Smooth muscle cell of the brain vasculature (primary cell): Measurements from ENCODE around the gene TRPT1.

Source experiments
- DNase-seq: peaks from one replicate; pipeline ENCODE4 v3.0.0-alpha.2; 2012; ENCODE audit warnings: low read depth, low spot score

Gene TRPT1

DNA sequence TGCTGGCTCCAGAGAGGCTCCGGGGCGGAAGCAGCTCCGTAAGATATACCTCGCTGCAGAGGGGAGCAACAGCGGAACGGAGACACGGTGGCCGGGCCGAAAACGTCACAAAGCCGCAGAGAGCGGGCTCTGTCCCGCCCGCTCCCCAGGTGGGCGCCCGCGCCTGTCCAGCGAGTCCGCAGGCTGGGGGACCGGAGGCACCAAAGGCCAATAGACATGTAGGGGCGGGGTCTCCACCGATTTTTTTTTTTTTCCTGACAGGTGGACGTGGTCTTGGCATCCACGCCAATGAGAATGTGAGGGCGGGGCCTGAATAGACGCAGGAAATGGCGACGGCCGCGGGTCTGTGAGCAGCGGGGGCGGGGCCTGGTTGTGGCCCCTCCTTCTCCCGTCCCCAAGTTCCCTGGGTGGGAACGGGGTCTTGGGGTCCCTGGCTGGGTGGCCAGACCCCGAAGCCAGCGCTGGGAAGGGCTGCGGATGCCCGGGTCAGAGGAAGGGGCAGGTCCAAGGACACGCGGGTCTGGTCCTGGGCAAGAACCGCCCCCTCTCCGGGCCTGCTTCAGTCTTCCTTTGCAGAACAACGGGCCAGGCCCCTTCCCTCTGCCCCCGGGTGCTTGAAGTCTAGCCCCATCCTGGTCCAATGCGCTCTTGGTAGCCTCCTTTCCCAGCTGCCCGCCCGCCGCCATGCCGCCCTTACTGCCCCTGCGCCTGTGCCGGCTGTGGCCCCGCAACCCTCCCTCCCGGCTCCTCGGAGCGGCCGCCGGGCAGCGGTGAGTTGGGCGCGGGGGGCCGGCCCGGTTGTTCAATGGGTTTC lies 4.4 kb upstream of the TRPT1 start, which contains the start of gene DNAJC4:
Gene DNAJC4, plus strand, starts transcription at position 378 of the 814 bp plus-strand sequence. Its CDS starts 307 bp downstream, at position 685.
- peak; percentile 76 for DNase-seq

DNA sequence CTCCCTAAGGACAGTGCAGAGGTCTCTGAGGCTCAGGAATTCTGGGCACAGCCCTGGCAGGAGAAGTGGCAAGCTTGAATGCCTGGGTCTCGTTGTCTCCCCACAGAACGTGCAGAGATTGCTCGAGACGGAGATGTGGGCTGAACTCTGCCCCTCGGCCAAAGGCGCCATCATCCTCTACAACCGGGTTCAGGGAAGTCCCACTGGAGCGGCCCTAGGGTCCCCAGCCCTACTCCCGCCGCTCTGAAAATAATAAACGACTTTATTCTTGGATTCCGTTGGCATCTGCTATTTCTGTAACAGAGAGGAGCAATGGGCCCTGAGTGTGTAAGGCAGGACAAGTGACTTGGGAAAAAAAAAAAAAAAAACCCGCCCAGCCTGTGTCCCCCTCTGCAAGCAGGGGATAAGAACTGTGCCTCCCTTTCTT lies 3.8 kb upstream of the TRPT1 start:
- DNase-seq: no peak

- no peak for DNase-seq
These were observed 3.2 kb upstream of the TRPT1 start for GRCh38 chr11:64229090-64229743.

GRCh38 chr11:64227405-64227956 lies 1.5 kb upstream of the TRPT1 start:
- DNase-seq: no peak

GRCh38 chr11:64226507-64227051 lies 593 bp upstream of the TRPT1 start:
- DNase-seq: no peak

GRCh38 chr11:64224891-64225607 lies 937 bp downstream of the TRPT1 start:
- DNase-seq: no peak

- no peak for DNase-seq
These were observed 1.7 kb downstream of the TRPT1 start for GRCh38 chr11:64224151-64224890.

GRCh38 chr11:64223001-64223651 lies 2.9 kb downstream of the TRPT1 start:
- no peak for DNase-seq

DNA sequence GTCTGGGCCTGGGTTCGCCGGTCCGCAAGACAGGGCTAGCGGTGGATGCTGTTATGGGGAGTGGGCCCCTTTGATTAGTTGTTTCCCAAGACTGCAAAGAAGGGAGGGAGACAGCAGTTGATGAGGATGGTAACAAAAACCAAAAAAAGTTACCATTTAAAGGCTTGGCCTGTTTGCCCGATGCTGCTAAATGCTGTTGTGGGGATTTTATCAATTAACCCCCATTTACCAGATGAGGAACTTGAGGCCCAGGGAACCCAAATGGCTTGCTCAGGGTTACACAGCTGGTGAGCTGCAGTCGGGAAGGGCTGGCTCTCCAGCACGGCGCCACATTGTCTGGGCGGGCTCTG lies 3.4 kb downstream of the TRPT1 start:
- DNase-seq: no peak

DNA sequence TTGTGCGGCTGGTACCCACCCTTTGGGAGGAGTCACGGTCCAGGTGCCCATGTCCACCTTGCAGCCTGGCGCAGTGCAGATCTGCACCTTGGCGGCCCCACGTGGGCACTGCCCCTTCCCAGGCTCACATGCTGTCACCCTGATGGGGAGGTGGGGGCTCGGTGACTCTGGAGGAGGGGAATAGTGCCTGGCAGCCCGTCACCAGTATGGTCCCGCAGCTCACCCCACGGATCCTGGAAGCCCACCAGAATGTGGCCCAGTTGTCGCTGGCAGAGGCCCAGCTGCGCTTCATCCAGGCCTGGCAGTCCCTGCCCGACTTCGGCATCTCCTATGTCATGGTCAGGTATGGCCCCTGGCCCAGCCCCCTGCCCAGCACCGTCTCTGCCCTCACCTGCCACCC lies 5.2 kb downstream of the TRPT1 start:
- DNase-seq: no peak

DNA sequence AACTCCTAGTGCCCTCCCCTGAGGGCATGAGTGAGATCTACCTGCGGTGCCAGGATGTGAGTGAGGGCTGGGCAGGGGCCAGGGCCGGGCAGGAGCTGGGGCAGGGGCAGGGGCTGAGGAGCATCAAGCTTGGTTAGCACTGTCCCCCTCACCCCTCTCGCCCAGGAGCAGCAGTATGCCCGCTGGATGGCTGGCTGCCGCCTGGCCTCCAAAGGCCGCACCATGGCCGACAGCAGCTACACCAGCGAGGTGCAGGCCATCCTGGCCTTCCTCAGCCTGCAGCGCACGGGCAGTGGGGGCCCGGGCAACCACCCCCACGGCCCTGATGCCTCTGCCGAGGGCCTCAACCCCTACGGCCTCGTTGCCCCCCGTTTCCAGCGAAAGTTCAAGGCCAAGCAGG lies 5.7 kb downstream of the TRPT1 start:
- DNase-seq: no peak

- DNase-seq: no peak
These were observed 6.2 kb downstream of the TRPT1 start for GRCh38 chr11:64219755-64220154.

DNA sequence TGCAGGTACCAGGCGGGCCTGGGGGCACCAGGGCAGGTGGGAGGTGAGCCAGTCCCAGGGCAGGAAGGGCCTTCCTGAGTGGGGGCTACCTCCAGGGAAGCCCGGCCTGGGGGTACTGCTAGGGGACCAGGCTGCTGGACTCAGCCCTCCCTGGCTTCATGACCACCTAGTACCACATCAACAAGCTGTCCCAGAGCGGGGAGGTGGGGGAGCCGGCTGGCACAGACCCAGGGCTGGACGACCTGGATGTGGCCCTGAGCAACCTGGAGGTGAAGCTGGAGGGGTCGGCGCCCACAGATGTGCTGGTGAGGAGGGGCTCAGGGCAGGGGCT lies 6.7 kb downstream of the TRPT1 start:
- DNase-seq: no peak

- no peak for DNase-seq
These were observed 7.2 kb downstream of the TRPT1 start for GRCh38 chr11:64218628-64219353.

GRCh38 chr11:64216879-64217278 lies 9.1 kb downstream of the TRPT1 start:
- no peak for DNase-seq

DNA sequence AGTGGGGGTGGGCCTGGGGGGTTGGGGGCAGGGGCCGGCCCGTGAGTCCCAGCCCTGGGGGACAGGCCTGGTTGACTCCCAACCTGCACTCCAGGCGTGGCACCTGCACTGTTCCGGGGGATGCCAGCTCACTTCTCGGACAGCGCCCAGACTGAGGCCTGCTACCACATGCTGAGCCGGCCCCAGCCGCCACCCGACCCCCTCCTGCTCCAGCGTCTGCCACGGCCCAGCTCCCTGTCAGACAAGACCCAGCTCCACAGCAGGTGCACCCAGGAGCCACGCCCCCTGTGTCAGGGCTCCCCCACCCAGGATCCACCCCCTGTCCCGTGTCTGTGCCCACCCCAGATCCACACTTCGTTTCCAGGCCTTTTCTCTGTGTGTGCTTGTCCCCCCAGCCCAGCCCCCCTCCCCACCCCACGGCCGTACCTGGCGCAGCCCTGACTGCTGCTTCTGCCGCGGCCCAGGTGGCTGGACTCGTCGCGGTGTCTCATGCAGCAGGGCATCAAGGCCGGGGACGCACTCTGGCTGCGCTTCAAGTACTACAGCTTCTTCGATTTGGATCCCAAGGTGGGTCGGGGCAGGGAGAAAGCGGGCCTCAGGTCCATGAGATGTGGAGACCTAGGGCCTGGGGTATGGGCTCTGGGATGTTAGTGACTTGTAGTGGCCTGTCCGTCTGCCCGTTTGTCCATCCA lies 14.7 kb downstream of the TRPT1 start:
- DNase-seq: no peak

DNA sequence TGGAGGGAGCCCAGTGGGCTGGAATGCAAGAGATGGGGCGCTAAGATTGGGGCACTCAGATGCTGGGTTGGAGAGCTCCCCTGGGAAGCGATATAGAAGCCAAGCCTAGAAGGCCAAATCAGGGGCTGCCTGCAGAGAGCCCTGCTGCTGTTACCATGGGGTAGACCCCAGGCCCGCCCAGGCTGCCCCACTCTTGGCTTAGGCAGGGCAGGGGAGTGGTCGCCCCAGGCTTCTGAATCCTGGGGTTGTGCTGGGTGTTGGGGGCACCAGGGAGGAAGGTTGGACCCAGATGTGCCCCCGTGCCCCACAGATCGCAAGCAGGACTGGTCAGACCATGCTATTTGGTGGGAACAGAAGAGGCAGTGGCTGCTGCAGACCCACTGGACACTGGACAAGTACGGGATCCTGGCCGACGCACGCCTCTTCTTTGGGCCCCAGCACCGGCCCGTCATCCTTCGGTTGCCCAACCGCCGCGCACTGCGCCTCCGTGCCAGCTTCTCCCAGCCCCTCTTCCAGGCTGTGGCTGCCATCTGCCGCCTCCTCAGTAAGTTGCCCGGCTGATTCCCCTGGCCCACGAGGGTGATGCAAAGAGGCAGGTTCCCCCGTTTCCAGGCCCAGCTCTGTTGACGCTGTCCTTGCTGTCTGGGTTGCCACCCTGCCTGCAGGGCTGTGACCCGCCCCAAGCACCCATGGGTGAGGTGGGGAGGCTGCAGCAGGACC lies 15.5 kb downstream of the TRPT1 start:
- DNase-seq: no peak

DNA sequence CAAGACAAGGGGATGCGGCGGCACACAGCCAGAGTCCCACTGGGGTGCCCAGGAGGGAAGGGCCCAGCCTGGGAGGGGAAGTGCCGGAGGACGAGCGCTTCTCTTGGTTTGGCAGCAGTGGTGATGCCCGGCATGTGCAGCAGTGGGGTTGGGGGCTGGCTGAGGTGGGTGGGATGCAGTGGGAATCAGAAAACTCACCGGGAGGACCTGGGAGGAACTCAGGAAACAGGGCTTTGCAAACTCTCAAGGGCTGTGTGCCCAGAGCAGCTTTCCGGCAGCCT lies 16.5 kb downstream of the TRPT1 start:
- DNase-seq: no peak
